Esophagus muscularis mucosa (tissue), 4 donors: ENCODE results near the gene SIGLEC10.

ENCODE experiments used
- CTCF ChIP-seq, 3 experiments: fragments of 200-600 bp in 2 of 3; fragments of 450-650 bp in 1 of 3; sonication (generic) in 2 of 3; IDR thresholded peaks; one replicate each; pipeline ENCODE4 v1.5.1; 2017 to 2019; ENCODE audit warnings: antibody characterized with exemption in 3 of 3, mild to moderate bottlenecking in 2 of 3, moderate library complexity in 1 of 3
- EP300 ChIP-seq: sonication (generic); formaldehyde crosslinking; IDR thresholded peaks from one replicate; pipeline ENCODE4 v1.6.1; 2017; ENCODE audit warnings: antibody characterized with exemption
- POLR2A ChIP-seq: fragments of 450-650 bp; IDR thresholded peaks from one replicate; pipeline ENCODE4 v1.6.1; 2017; ENCODE audit warnings: antibody characterized with exemption, moderate library complexity, mild to moderate bottlenecking, low read depth
- POLR2AphosphoS5 ChIP-seq, 2 donors: sonication (generic); formaldehyde crosslinking; IDR thresholded peaks; one replicate each; pipeline ENCODE4 v1.6.1; 2017; ENCODE audit warnings: antibody characterized with exemption in 2 of 2

DNA sequence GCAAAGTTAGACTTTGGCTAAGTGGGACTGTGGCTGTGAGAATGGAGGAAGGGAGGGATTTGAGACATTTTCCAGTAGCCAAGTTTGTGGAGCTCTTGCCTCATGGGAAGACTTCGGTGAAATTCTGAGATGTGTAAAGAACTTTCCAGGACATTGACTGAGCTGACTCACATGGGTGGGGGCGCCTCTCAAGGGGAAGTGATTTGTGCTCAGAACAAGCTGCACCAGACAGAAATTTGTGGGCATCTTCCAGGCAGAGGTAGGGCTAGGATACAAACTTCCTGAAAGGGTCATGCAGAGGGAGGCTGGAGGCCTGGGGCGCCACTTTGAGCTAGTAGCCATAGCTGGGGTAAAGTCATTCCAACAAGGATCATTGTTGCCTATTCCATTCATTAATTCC is 9.8 kb upstream of the SIGLEC10 start:
- no peak for TF ChIP-seq CTCF (IDR thresholded peaks at IDR 0.05)
- TF ChIP-seq POLR2A: no peak
- no peak for TF ChIP-seq POLR2AphosphoS5 (IDR thresholded peaks at IDR 0.05)
- TF ChIP-seq EP300: no peak
